ENCODE measurements around the gene TRPV6.

TRPV6 gene

DNA sequence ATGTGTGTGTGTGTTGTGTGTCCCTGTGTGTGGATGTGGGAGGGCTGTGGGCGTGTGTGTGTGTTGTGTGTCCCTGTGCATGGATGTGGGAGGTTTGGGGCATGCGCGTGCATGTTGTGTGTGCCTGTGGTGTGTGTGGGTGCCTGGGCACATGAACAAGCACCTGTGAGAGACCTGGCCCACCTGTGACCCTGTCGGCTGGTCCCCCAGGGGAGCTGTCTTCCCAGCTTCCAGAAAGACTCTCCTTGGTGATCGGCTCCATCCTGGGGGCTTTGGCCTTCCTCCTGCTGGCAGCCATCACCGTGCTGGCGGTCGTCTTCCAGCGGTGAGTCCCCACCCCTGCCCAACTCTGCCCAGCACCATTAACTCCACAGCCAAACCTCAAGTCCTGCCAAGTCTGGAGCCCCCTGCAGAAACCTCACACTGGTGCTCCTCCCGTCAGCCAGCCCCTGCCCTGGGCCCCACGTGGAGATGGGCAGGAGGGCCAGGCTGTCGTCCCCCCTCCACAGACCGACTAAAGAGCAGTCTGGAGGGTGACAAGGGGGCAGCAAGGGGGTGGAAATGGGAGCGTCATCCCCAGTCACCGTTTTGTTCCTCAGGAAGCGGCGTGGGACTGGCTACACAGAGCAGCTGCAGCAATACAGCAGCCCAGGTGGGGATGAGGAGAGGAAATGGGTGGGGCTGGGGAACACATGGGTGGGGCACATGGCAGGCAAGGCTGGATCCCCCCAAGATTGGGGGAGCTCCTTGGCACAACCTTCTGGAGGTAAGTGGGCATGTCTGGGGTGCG, 18.0 kb downstream of the TRPV6 start:
- DNase-seq, result no peak

DNA sequence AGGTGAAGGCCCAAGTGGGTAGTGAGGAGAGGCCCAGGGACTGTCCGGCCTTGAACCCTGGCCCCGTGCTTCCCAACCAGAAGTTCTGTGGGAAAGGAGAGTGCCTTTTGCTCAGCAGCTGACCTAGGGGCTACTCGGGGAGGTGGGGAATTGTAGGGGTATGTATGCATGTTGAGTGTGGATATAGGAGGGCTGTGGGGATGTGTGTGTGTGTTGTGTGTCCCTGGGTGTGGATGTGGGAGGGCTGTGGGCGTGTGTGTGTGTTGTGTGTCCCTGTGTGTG, 18.5 kb downstream of the TRPV6 start:
- no peak for DNase-seq

DNA sequence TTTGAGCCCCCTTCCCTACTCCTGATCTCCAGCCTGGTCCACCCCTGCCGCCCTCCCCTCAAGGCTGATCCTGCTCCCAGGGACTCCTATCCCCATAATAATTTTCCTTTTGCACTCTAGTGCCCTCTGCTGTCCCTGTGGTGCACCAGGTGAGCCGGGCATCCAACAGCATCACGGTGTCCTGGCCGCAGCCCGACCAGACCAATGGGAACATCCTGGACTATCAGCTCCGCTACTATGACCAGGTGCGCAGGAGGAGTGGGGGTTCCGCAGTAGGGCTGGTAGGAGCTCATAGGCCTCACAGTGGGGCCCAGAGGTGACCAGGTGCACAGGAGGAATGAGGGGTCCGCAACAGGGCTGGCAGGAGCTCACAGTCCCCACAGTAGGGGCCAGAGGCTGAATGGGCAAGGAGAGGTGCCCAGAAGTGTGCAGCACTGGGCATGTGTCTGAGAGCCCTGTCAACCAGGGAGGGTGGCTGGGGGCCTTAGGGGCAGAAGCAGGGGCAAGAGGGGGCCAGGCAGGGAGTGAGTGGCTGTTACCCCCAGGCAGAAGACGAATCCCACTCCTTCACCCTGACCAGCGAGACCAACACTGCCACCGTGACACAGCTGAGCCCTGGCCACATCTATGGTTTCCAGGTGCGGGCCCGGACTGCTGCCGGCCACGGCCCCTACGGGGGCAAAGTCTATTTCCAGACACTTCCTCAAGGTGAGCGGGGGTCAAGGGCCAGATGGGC, 19.0 kb downstream of the TRPV6 start:
- DNase-seq, result no peak

DNA sequence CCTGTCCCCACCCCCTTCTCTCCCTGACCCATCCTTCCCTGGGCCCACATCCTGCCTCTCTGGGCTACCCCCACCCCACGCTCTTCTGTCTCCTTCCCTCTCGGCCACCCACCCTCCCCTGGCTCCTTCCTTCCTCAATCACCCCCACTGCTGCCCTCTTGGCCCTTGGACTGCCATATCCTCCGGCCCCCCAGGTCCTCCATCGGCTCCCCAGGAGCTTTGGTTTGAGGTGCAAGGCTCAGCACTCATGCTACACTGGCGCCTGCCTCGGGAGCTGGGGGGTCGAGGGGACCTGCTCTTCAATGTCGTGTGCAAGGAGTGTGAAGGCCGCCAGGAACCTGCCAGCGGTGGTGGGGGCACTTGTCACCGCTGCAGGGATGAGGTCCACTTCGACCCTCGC, 19.8 kb downstream of the TRPV6 start:
- no peak for DNase-seq

DNA sequence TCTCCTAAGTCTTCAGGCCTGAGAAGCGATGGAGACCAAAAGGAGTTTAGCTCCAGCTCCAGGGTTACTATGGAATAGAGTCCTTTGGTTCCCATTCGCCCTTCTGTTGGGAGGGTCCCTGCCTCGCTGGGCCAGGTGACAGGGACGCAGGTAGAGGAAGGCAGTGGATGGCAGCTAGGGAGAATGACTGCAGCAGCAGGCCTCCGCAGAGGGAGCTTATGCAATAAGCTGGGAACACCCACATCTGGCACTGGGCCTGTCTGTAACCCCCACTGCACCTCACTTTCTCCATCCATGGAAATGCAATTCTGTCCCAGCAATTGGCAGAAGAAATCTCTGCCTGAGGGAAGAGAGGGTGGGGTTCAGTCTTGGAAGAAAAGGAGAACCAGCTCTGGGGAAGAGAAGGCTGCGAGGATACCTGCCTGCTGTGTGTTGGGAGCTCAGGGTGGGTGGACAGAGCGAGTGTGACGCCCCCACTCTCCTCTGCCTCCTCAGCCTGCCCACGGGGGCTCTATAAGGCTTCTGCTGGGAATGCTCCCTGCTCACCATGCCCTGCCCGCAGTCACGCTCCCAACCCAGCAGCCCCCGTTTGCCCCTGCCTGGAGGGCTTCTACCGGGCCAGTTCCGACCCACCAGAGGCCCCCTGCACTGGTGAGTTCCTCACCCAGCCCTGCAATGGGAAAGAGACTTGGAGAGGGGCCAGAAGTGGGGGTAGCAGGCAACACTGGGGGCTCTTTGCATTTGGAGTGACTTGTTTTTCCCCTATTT, 20.4 kb downstream of the TRPV6 start:
- DNase-seq, result no peak

DNA sequence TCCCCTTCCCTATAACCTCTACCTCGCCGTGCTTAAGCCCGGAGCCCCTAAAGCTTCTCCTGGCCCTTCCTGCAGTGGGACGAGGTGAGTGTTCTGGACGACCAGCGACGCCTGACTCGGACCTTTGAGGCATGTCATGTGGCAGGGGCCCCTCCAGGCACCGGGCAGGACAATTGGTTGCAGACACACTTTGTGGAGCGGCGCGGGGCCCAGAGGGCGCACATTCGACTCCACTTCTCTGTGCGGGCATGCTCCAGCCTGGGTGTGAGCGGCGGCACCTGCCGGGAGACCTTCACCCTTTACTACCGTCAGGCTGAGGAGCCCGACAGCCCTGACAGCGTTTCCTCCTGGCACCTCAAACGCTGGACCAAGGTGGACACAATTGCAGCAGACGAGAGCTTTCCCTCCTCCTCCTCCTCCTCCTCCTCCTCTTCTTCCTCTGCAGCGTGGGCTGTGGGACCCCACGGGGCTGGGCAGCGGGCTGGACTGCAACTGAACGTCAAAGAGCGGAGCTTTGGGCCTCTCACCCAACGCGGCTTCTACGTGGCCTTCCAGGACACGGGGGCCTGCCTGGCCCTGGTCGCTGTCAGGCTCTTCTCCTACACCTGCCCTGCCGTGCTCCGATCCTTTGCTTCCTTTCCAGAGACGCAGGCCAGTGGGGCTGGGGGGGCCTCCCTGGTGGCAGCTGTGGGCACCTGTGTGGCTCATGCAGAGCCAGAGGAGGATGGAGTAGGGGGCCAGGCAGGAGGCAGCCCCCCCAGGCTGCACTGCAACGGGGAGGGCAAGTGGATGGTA, 21.5 kb downstream of the TRPV6 start:
- DNase-seq, result no peak

DNA sequence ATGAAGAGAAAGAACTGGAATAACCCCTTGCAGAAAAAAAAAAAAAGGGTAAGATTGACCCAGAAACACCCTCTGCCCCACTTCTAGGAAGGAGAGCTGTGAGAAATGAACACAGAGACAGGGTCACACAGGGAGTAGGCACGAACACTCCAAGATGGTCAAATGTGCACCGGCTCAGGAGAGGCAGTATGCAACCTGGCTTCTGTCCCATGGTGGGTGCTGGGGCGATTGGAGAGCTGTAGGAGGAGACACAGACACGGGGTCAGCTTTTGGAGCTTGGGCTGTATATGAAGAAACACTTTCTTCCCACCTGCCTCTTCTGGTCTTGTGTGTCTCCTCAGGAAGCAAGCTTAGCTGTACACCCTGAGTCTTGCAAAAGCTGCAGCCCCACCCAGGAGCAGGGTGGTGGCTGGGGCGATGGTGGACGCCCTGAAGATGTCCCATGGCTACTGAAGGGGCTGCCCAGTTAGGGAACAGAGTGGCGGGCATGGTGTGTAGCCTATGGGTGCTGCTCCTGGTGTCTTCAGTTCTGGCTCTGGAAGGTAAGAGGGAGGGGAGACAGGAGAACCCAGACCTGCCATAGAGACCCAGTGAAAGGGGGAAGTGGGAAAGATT, 22.7 kb downstream of the TRPV6 start:
- no peak for DNase-seq

DNA sequence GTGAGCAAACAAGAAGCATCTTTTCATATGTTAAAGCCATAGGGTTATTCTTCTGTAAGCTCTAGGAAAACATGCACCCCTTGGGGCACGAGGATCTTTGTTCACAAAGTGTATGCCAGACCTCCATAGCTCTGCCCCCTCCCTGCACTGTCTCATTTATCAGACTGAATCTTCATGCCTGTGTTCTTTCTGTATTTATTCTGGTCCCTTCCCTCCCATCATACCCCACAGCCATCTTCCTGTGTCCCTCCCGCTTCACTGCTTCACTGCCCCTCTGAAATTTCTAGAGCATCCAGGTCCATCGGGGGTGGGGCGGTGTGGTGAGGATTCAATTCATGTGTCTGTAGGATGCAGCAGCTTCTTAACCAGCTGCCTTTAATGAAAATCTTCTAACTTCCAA, 23.2 kb downstream of the TRPV6 start:
- no peak for DNase-seq

DNA sequence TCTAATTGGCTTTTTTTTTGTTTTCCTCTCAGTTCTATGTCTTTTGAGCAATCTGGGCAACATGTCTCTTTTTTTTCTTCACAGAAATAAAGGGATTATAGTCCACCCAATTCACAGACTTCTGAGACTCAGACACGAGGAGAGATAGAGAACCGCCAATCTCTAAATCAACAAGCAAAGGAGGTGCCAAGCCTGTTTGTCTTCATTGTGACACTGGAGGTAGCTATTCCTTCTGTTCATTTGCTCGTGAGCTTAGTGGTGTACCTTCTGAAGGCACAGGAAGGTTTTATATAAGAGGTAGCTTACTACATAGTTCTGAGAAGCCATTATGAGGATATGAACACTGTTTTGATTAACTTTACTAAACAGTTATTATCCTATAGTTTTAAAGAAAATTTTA, 24.6 kb downstream of the TRPV6 start:
- no peak for DNase-seq

DNA sequence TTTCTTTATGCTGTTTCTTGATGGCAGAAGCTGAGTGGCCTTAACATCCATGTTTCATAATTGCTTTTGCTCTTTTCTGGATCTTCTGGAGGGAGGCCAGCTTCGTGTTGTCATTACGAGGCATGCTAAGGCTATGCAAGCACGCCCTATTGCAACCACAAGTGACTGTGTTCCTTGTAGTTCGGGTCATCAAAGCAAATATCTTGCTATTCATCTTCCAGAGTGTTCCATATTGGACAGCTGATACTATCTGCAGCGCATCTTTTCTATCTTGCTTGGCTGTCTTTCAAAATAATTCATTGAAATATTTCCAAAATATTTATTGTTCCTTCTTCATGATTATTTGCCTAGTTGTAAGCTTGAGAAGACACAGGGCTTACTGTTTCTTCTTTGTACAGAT, 25.7 kb downstream of the TRPV6 start:
- DNase-seq, result no peak

DNA sequence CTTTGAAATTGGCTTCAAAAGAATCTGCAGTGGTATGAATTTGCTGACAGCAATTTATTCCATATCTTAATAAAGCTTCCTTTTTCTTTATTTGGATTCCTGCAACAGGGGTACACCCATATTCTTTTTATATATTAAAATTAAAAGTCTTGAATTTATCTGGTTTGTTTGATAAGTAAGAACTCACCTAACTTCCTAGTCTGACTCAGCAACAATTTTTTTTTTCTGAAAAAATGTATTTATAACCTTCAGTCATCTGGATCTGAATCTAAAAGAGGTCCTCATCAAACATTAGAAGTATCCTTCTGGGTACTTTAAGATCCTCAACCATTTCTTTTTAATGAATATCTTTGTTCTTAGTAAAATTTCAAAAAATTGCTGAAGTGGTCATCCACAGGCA, 26.1 kb downstream of the TRPV6 start:
- DNase-seq, result no peak

DNA sequence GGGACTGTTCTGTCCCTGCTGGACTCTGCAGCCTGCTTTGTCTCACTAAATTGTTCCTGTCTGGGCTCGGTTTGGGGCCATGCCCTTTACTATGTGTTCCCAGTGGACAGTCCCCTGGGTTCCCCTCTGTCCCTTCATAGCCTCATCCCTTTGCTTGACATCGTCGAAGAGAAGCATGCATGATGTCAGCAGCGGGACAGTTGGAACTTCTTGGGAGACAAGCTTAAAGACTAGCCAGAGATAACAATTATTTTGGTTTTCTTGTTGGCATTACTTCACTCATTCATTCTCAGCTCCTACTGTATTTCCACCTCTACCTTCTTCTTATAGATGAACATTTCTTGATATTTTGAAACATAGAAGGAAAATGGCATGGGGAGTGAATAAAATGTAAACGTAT, 27.9 kb downstream of the TRPV6 start:
- no peak for DNase-seq

DNA sequence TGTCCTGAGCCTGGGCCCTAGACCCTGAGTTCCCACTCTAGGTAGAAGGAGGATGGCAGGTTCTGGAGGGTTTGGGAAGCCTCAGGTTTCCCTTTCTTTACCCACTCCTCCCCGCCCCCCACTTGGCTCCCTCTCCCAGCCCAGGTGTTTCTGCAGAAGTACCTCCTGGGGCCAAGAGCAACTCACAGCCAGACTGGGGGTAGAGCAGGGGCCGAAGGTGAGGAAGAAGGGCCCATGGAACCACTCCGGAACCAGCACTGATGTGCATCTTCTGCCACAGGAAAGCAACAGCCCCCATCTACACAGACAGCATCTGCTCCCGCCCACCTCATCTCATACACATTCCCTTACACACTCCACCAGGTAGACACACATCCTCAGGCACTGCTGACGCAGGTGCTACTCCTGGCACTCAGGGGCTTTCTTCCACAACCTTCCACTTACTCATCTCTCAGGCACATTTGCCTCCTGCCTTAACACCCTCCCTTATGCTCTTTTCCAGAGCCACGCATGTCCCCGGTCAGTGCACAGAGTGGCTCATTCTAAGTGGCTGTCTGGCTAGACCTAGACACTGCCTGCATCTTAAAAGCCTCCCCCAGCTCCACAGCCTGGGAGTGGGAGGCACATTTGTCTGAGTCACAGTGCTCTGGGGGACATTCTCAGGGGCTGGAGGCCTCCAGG, 28.8 kb downstream of the TRPV6 start:
- DNase-seq, result no peak

DNA sequence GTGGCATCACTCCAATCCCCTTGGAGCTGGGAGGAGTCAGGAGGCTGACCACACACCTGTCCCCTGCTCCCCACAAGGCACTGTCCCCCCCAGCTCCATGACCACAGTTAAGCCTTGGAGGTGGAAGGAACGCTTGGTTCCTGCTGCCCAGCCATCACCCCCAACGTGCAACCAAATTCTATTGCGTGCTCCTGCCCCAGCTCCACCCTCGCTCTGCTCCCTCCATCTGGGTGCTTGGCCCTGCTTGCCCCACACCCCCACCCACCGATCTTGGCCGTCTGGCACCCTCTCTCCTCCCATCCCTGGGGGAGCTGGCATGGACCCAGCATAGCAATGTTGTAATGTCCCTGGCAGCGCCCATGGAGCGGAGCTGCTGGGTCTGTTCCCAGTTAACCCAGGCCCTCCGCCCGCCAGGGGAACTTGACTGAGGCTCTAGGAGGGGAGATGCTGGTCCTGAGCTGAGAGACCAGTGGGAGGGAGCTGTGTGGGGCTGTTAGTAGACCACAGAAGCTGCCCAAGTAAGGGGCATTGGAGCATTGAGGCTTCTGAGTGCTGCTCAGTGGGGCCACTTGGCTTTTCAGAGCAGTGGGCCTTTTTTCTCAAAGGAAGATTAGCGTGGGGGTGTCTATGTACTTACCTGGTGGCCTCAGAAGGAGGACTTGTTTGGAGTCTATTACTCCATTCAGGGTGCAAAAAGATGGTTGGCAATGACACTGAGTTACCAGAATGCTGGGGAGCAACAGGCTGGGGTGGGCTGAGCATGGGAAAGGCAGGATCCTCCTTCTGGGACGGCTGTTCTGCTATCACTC, 29.6 kb downstream of the TRPV6 start:
- DNase-seq, result no peak

DNA sequence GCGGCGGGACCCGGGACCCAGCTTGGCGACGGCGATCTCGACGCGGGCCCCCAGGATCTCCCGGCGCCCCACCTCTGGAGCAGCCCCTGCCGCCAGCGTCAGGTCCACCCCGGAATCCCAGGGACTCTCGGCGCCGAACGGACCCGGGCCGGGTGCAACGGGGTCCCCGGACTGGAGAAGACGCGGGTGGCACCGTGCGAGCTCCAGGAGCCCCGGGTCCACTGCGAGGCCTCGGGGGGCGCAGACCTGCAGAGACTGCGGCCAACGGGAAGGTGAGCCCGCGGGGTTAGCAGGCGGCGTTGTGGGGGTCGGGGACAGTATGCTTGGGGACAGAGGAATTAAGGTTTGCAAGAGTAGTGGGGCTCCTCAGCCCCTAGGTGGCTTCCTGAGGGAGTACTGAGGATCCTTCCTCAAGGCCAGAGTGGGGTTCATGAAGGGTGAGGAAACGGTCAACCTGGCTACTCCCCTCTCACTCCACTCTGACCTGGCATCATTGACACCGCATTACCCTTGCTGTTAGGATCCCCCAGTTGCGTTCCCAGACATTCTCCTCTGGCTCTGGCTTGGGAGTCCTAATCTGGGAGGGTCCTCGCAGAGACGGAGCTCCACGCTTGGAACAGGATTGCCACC, 30.3 kb downstream of the TRPV6 start:
- no peak for DNase-seq

DNA sequence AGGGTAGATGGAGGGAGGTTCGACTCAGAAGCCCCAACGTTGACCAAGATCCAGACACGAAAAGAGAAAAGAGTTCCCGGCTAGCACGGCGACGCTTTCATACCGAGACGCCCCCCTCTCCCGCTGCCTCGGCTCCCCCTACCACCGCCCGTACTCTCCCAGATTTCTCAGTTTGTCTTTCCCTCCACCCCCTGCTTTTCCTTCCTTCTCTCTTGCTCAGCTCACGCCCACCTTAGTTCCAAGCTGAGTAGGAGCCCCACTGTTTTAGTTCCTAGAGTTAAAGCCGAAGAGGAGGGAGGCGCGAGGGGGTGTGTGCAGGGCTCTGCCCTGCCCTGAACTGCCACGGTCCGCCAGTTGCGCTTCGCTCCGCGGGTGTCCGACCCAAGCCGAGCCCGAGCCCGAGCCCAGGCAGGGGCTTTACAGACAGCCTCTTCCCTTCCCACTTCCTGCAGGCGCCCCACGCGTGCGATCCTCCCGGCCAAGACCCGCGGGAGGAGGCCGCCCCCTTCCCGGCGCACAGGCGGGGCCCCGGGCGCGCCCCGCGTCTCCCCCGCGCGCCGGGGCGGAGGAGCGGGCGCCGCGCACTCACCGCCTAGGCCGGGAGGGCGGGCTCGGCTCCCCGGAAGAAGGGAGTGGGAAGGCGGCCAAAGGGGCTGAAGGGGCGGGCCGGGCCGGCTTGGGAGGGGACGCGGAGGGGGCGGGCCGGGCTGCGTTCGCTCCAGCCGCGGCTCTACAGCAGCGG, 31.0 kb downstream of the TRPV6 start, which contains the start of gene EPHB6:
EPHB6 (plus strand) TSS at position 705 of the 742 bp plus-strand sequence. CDS start 8,152 bp downstream, outside the sequence.
- peak; percentile 59 for DNase-seq

DNA sequence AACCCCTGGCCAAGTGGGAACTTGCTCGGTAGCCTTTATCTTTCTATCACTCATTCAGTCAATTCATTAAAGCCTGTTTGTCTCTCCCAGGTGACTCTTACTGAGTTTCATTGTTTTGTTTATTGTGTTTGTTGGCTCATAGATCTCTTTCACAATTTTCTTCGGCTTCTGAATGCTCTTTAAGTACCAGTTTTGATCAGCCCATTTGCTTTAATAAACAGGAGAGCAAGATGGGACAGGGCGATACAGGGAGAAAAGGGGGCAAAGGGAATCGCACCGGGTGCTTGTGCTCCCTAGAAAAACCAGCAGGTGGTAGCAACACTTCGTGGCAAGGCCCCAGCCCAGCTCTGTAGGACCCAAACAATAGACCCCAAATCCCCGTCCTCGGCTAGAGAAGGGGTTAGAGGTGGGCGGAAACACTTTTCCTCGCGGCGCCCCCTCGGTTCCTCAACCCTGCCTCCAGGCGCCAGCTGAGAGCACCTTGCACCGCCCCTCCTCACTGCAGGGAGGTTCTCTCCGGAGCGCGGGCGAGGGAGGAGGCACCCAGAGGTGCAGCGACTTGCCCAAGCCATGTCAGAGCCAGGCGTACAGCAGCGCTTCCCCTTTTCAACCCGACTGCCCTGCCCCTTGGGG, 31.7 kb downstream of the TRPV6 start:
- DNase-seq, result peak; percentile 65

DNA sequence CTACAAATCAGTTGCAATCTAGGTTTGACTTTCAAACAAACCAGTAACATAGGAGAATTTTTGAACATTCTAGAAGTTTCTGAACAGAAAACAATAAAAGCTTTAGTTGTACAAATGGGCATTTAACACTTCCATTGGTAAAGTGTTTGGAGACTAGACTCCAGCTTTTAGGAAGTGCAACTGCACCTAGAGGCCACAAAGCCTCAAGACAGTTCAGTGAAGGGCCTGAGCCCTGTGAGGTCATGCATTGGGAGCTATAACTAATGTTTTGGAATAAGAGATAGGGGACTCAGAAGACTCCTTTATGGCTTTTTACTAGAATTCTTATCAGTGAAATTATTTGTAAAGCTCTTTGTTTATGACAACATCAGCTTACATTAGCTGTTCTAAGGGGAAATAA, 33.6 kb downstream of the TRPV6 start:
- no peak for DNase-seq

DNA sequence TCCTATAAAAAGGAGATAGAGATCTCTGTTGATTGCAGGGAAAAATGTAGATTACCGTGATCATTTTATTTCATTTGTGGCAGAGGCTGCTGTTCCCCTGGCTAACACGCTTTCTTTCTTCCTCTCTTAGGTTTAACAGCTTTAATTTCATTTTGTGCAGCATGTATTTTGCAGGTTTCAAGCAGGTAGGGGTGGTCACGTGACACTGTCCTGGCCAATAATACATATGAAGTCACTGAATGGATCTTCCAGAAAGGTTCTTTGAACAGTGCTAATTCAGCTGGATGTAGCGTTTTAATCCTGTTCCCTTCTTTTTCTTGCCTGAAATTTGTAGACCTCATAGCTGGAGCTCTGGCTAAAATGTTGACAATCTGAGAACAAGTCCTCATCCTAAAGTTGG, 34.3 kb downstream of the TRPV6 start:
- no peak for DNase-seq
